ENCODE data around the gene UBD.

The UBD gene

DNA sequence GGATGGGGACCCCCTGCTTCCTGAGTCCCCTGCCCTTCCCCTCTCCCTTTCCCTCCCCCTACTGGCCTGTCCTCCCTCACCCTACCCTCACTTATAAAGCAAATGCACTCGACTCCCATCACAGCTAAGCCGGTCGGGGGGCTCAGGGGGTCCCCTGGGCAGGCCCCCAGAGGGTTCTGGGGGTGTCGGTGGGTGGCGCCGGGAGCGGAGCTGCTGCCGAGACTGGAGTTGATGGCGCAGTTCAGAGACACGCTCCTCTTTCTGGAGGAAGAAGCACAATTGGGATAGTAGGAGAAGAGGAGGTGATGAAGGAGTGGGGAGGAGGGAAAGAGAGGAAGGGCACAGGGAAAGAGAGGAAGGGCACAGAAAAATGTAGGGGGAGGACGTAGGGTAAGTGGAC is 43.9 kb upstream of the UBD start:
- peaks cover 2% of the 10 kb centered on the region for H3K27me3 ChIP-seq (ENCODE audit: insufficient read depth, poor library complexity, severe bottlenecking)
- H3K4me3 ChIP-seq (replicated peaks; ENCODE audit: insufficient read depth, low read length), result no peak overlapping the region
- TF ChIP-seq REST (IDR thresholded peaks at IDR 0.05; ENCODE audit: insufficient replicate concordance, low read depth), result no peak
- TF ChIP-seq POLR2AphosphoS5 (IDR thresholded peaks at IDR 0.05; ENCODE audit: low read depth), result no peak
- TF ChIP-seq SPI1 (IDR thresholded peaks at IDR 0.05; ENCODE audit: borderline replicate concordance, low read depth), result no peak
- TF ChIP-seq, protein P1, sequence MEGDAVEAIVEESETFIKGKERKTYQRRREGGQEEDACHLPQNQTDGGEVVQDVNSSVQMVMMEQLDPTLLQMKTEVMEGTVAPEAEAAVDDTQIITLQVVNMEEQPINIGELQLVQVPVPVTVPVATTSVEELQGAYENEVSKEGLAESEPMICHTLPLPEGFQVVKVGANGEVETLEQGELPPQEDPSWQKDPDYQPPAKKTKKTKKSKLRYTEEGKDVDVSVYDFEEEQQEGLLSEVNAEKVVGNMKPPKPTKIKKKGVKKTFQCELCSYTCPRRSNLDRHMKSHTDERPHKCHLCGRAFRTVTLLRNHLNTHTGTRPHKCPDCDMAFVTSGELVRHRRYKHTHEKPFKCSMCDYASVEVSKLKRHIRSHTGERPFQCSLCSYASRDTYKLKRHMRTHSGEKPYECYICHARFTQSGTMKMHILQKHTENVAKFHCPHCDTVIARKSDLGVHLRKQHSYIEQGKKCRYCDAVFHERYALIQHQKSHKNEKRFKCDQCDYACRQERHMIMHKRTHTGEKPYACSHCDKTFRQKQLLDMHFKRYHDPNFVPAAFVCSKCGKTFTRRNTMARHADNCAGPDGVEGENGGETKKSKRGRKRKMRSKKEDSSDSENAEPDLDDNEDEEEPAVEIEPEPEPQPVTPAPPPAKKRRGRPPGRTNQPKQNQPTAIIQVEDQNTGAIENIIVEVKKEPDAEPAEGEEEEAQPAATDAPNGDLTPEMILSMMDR (IDR thresholded peaks at IDR 0.05; ENCODE audit: insufficient read depth, low read length), result no peak
- TF ChIP-seq GABPA (IDR thresholded peaks at IDR 0.05; ENCODE audit: low read depth), result no peak
- DNase-seq (ENCODE audit: low read depth in 1 of 2, low spot score in 1 of 2), result no peak
- no peak overlapping the region for H3K27ac ChIP-seq (replicated peaks)

GRCh38 chr6:29602564-29603361 is 43.2 kb upstream of the UBD start:
- no peak for DNase-seq (ENCODE audit: low read depth in 1 of 2, low spot score in 1 of 2)
- Histone ChIP-seq H3K4me3 (replicated peaks; ENCODE audit: insufficient read depth, low read length) (no peak overlapping the region), H3K27ac (replicated peaks) (no peak overlapping the region), H3K27me3 (ENCODE audit: insufficient read depth, poor library complexity, severe bottlenecking) (peaks cover 2% of the 10 kb centered on the region)
- TF ChIP-seq REST (IDR thresholded peaks at IDR 0.05; ENCODE audit: insufficient replicate concordance, low read depth), result no peak
- TF ChIP-seq GABPA (IDR thresholded peaks at IDR 0.05; ENCODE audit: low read depth), result no peak
- no peak for TF ChIP-seq SPI1 (IDR thresholded peaks at IDR 0.05; ENCODE audit: borderline replicate concordance, low read depth)
- no peak for TF ChIP-seq POLR2AphosphoS5 (IDR thresholded peaks at IDR 0.05; ENCODE audit: low read depth)
- TF ChIP-seq, protein P1 (IDR thresholded peaks at IDR 0.05; ENCODE audit: insufficient read depth, low read length), result no peak

- no peak for DNase-seq (ENCODE audit: low read depth in 1 of 2, low spot score in 1 of 2)
- Histone ChIP-seq H3K27me3 (ENCODE audit: insufficient read depth, poor library complexity, severe bottlenecking) (peaks cover 2% of the 10 kb centered on the region), H3K4me3 (replicated peaks; ENCODE audit: insufficient read depth, low read length) (no peak overlapping the region), H3K27ac (replicated peaks) (no peak overlapping the region)
- no peak for TF ChIP-seq GABPA (IDR thresholded peaks at IDR 0.05; ENCODE audit: low read depth)
- TF ChIP-seq, protein P1 (IDR thresholded peaks at IDR 0.05; ENCODE audit: insufficient read depth, low read length), result no peak
- no peak for TF ChIP-seq SPI1 (IDR thresholded peaks at IDR 0.05; ENCODE audit: borderline replicate concordance, low read depth)
- TF ChIP-seq REST (IDR thresholded peaks at IDR 0.05; ENCODE audit: insufficient replicate concordance, low read depth), result no peak
- TF ChIP-seq POLR2AphosphoS5 (IDR thresholded peaks at IDR 0.05; ENCODE audit: low read depth), result no peak
Observed at GRCh38 chr6:29598172-29598747, 38.7 kb upstream of the UBD start.
